GM18511 (cell line): ENCODE measurements around the gene SND1.

Source experiments
- ATAC-seq: cut with Tn5 transposase; IDR thresholded peaks from one replicate; pipeline ENCODE4 v1.9.1; 2021; ENCODE audit warnings: mild to moderate bottlenecking, moderate library complexity; ENCODE audit not compliant: unreplicated experiment

Gene SND1

GRCh38 chr7:128081808-128082207 lies 429.8 kb downstream of the SND1 start:
- no peak for ATAC-seq

DNA sequence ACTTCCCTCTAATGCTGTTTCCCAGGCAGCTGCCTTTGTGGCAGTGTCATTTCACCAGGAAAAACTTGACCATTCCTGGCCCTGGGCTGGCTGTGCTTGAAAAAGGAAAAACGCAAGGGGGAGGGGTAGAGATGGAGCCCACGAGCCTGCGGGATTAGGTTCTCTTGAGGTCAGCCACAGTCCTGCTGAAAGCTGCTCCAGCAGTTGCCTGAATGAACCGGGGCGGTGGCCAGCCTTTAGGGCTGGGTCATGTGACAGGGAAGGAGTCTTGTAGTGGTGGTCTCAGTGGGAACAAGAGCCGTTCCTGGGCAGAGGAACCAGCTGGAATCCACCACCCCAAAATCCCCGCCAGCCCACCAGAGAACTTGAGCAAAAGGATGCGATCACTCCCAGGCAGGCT lies 430.4 kb downstream of the SND1 start:
- ATAC-seq: no peak

DNA sequence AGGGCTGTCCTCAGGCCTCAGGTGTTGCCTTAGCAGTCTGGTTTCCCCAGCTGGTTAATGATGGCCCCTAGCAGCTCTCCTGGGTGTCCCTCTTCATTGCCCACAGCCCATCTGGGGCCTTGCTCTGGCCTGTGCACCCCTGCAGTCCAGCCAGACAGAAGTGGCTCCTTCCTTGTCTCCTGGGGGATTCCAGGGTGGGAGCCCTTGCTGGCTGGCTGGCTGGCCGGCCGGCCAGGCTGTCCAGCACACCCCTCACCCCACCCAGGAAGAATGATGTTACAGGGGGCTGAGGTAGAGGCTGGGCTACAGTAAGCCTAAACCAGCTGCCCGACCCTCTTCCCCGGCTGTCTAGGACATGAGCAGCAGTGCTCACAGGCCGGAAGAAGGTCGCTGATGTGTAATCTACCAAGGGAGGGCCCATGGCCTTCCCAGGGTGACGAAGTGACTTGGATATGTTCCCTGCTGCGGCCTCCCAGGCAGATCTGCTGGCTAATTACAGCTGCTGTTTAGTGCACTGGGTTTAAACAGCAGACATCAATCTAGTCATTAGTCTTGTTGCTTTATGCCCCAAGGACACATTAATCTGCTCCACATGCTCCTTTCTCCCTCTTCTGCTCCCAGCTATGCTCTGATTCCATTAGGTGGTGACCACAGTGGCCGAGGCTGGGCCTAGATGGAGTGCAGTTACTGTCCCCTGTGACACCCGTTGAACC lies 433.1 kb downstream of the SND1 start:
- no peak for ATAC-seq

- ATAC-seq: no peak
Observed at GRCh38 chr7:128090492-128090891, 438.5 kb downstream of the SND1 start.

GRCh38 chr7:128091106-128091505 lies 439.1 kb downstream of the SND1 start:
- no peak for ATAC-seq

DNA sequence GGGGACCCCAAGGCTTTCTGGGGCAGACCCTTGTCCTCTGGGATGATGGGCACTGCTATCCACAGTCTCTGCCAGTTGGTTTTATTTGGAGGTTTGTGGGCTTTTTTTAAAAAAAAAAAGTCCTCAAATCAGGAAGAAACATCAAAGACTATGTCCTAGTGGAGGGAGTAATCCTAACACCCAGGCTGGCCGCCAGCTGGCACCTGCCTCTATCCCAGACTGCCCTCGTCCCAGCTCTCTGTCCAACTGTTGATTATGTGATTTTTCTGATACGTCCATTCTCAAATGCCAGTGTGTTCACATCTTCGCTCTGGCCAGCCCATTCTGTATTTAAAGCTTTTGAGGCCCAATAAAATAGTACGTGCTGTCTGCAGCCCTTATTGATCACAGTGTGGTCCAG lies 440.2 kb downstream of the SND1 start:
- ATAC-seq: no peak

DNA sequence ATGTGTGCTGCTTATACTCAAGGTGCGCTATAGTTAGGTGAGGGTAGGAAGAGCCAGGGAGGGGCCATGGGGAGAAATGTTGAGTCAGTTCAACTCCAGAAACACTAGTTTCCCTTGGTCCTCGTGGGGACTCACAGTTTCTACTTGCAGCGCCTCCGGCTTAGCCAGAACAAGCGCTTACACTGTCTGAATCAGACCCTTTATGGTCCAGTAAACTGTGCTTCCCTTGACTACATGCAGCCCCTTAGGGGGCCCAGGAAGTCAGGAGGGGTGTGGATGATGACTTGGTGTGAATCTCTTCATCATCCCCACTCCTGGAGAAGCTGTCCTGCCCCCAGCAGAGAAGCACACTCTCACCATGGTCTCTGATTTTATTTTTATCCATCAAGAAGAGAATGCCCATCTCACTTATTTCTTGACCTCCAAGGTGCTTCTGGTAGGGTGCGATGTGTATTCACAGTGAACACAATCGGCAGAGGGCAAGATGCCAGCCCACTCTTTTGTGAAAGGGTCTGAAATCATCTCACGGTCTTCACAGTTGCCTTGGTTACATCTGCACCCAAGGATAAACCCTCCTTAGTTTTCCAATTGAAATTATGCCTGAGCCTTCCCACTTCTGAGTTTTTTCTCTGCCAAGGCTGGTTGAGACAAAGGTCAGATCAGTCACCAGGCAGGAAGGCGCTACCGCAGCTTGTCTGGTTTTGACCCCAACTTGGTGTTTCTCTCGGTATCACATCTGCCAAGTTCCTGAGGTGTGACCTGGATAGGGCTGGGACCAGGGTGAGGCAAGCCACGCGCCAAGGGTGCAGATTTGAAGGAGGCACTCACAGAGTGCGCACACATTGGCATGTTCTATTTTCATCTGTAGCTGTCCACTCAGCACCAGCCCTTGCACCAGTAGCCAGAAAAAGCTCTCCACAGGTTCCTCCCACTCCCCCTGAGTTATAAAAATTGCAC lies 441.9 kb downstream of the SND1 start:
- ATAC-seq: no peak

GRCh38 chr7:128094686-128095085 lies 442.7 kb downstream of the SND1 start:
- ATAC-seq: no peak

- no peak for ATAC-seq
Observed at GRCh38 chr7:128097211-128097731, 445.3 kb downstream of the SND1 start.

- no peak for ATAC-seq
Observed at GRCh38 chr7:128098629-128099028, 446.6 kb downstream of the SND1 start.

DNA sequence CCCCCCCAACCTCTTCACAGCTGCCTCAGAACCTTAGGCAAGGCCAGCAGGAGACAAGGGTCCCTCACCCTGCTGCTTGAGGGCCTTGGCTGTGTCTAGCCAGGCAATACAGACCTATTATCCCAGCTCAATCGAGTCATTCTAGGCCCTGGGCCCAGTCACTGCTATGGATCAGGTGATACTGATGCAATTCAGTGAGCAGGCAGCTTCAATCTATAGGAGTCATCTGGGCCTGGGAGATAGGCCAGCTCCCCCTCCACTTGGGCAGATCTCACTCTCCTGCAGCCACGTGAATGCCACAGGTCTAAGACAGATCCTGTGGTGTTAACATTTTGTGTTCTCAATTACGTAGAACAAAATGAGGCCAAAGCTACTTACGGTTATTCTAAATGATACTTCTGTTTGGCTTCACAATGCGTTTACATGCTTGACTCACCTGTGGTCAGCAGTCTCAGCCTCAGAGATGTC lies 447.2 kb downstream of the SND1 start:
- ATAC-seq: no peak

DNA sequence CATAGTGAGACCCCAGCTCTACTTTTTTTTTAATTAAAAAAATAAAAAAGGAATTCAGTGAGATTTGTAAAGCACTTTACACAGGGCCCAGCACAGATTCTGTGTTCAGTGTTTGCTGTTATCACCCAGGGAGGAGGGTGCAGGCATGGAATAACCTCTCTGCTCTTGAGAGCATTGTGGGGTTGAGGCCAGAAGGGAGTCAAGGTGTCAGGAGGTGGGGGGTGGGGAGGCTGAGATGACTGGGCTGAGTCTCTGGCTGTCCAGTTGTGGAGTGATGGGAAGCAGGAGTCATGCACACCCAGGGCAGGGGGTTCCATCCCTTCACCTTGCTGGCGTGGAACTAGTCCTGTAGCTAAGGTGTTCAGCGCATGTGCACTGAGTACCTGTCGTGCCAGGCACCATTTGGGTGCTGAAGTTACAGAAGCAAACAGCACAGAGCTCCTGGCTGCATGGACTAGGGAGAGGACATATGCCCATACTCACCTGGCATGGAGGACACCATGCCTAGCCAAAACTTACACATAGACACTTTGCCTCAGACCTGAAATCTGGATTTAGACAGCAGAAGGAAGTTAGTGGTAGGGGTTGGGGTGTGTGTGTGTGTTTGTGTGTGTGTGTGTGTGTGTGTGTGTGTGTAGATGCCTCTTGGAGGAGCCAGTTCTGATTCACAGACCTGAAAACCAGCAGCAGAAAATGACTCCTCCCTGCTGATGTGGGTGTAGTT lies 448.4 kb downstream of the SND1 start:
- ATAC-seq: no peak

GRCh38 chr7:128100949-128101713 lies 449.1 kb downstream of the SND1 start:
- ATAC-seq: no peak

- no peak for ATAC-seq
Observed at GRCh38 chr7:128102490-128103291, 450.7 kb downstream of the SND1 start.

GRCh38 chr7:128103498-128104107 lies 451.6 kb downstream of the SND1 start:
- ATAC-seq: peak; percentile 46

DNA sequence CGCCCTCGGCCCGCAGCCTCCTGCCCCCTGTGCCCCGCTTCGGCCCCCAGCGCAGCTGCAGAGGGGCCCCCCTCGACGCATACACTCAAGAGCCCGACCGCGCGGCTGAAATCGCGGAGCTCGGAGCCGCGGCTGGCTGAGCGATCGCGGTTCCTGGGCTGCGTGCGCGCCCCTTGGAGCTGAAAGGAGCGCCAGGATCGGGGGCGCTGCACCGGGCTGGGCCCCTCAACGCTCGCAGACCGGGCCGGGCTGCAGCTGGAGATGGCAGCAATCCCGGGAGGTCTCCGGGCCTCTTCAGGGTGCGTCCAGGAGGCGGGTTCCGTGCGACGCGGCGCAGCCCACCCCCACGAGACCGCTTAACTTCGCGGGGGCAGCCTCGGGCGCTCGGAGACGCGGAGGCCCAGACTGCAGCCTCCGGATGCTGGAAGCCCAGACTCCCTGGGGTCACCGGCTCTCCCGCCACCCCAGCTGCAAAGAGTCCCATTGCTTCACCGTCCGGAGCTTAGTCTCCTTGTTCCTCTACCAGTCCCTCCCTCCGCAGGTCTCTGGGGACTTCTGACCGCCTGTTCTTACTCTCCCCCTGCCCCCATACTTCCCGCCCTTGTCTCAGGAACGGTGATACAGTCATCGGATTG lies 452.2 kb downstream of the SND1 start:
- peak; percentile 20 for ATAC-seq

- no peak for ATAC-seq
Observed at GRCh38 chr7:128105228-128106022, 453.4 kb downstream of the SND1 start.

GRCh38 chr7:128106821-128107220 lies 454.8 kb downstream of the SND1 start:
- ATAC-seq: no peak
